ENCODE results near the gene IMMP2L. TPM values are rescaled to one million over a fixed set of nuclear protein-coding genes. Genes with fewer than 3 reads are reported as not detected.

Gene IMMP2L
- total and polyA plus RNA-seq, 2 of the 13 experiments (the other 11 are each of a cell fraction or from before 2014, with no cell fraction given) = 7.8 to 16.9 TPM

DNA sequence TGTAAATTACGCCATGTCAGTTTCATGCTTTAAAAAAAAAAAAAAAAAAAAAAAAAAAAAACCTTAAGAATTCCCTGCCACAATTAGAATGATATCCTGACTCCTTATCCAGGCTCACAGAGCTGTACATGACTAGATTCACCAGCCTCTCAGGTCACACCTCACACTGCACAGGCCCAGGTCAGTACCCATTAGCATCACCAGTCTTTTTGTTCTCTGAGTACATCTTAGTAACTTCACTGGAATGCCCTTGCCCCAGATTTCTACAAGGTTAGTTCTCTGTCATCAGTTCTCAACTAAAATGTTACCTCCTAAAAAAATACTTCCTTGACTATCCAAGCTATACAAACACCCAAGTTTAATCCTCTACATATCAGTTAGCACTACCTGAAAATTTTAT is 260.4 kb downstream of the IMMP2L start:
- BruUV-seq (replicated peaks) = no TSS peak
- intact Hi-C loops (cut with micrococcal nuclease; ENCODE audit: unreplicated experiment) = no loop called here
- in situ Hi-C loops (cut with HindIII; ENCODE audit: extremely low pct_ligation_motif_present, low pct_unique_long_range_greater_than_20kb) = no loop called here
- Histone ChIP-seq H4K20me1 (ENCODE audit: insufficient read depth, low read length) (no peaks in the 10 kb centered on the region; the same call in 1 of the 2 replicates), H3K27ac (ENCODE audit: extremely low read length, insufficient read depth, low read length) (no peak overlapping the region), H3K4me1 (ENCODE audit: insufficient read depth, low read length) (no peaks in the 10 kb centered on the region), H3K9ac (ENCODE audit: insufficient read depth, low read depth, low read length) (no peak overlapping the region), H3K4me3 (replicated peaks in 1 of 3; ENCODE audit: insufficient read depth in 1 of 3, low read depth in 2 of 3, low read length in 3 of 3) (no peak overlapping the region), H3K27me3 (ENCODE audit: control insufficient read depth in 1 of 2, insufficient read depth in 2 of 2, low read length in 2 of 2) (no peaks in the 10 kb centered on the region), H3K79me2 (ENCODE audit: insufficient read depth, low read length) (no peaks in the 10 kb centered on the region), H3K4me2 (ENCODE audit: low read depth, low read length) (no peak overlapping the region), H3K36me3 (replicated peaks in 1 of 2; ENCODE audit: control insufficient read depth in 1 of 2, insufficient read depth in 2 of 2, low read length in 2 of 2) (no peaks in the 10 kb centered on the region), H3K9me3 (ENCODE audit: low read length) (no peaks in the 10 kb centered on the region), H2AFZ (ENCODE audit: low read length) (no peak overlapping the region)
- DNase-seq (ENCODE audit: low spot score) = no peak
- ATAC-seq = no peak
- ChIA-PET CTCF (ENCODE audit: low intra/inter-chr PET ratio, low total read pairs) (no interaction called here), POLR2A (no interaction called here)
- 96% methylated on average over 1 of the region's 1 CpG for WGBS (ENCODE audit: low lambda C conversion rate)
- FAIRE-seq = no peak
- TF ChIP-seq NR1H2 (CRISPR knock-in tag; IDR thresholded peaks at IDR 0.05; ENCODE audit: borderline replicate concordance, low read depth) (no peak), REST (IDR thresholded peaks at IDR 0.05; ENCODE audit: borderline replicate concordance in 1 of 2, low read depth in 1 of 2, low read length in 2 of 2) (no peak), MTERF4 (CRISPR knock-in tag; IDR thresholded peaks at IDR 0.05) (no peak), HNF4A (CRISPR knock-in tag; IDR thresholded peaks at IDR 0.05) (no peak), GABPB1 (CRISPR knock-in tag; IDR thresholded peaks at IDR 0.05) (no peak), NR2F6 (IDR thresholded peaks at IDR 0.05) (no peak), NR2F6 (CRISPR knock-in tag; IDR thresholded peaks at IDR 0.05) (no peak)
- TF ChIP-seq, protein P1, sequence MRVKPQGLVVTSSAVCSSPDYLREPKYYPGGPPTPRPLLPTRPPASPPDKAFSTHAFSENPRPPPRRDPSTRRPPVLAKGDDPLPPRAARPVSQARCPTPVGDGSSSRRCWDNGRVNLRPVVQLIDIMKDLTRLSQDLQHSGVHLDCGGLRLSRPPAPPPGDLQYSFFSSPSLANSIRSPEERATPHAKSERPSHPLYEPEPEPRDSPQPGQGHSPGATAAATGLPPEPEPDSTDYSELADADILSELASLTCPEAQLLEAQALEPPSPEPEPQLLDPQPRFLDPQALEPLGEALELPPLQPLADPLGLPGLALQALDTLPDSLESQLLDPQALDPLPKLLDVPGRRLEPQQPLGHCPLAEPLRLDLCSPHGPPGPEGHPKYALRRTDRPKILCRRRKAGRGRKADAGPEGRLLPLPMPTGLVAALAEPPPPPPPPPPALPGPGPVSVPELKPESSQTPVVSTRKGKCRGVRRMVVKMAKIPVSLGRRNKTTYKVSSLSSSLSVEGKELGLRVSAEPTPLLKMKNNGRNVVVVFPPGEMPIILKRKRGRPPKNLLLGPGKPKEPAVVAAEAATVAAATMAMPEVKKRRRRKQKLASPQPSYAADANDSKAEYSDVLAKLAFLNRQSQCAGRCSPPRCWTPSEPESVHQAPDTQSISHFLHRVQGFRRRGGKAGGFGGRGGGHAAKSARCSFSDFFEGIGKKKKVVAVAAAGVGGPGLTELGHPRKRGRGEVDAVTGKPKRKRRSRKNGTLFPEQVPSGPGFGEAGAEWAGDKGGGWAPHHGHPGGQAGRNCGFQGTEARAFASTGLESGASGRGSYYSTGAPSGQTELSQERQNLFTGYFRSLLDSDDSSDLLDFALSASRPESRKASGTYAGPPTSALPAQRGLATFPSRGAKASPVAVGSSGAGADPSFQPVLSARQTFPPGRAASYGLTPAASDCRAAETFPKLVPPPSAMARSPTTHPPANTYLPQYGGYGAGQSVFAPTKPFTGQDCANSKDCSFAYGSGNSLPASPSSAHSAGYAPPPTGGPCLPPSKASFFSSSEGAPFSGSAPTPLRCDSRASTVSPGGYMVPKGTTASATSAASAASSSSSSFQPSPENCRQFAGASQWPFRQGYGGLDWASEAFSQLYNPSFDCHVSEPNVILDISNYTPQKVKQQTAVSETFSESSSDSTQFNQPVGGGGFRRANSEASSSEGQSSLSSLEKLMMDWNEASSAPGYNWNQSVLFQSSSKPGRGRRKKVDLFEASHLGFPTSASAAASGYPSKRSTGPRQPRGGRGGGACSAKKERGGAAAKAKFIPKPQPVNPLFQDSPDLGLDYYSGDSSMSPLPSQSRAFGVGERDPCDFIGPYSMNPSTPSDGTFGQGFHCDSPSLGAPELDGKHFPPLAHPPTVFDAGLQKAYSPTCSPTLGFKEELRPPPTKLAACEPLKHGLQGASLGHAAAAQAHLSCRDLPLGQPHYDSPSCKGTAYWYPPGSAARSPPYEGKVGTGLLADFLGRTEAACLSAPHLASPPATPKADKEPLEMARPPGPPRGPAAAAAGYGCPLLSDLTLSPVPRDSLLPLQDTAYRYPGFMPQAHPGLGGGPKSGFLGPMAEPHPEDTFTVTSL (CRISPR knock-in tag; IDR thresholded peaks at IDR 0.05; ENCODE audit: borderline replicate concordance) = no peak
- TF ChIP-seq, protein P2, sequence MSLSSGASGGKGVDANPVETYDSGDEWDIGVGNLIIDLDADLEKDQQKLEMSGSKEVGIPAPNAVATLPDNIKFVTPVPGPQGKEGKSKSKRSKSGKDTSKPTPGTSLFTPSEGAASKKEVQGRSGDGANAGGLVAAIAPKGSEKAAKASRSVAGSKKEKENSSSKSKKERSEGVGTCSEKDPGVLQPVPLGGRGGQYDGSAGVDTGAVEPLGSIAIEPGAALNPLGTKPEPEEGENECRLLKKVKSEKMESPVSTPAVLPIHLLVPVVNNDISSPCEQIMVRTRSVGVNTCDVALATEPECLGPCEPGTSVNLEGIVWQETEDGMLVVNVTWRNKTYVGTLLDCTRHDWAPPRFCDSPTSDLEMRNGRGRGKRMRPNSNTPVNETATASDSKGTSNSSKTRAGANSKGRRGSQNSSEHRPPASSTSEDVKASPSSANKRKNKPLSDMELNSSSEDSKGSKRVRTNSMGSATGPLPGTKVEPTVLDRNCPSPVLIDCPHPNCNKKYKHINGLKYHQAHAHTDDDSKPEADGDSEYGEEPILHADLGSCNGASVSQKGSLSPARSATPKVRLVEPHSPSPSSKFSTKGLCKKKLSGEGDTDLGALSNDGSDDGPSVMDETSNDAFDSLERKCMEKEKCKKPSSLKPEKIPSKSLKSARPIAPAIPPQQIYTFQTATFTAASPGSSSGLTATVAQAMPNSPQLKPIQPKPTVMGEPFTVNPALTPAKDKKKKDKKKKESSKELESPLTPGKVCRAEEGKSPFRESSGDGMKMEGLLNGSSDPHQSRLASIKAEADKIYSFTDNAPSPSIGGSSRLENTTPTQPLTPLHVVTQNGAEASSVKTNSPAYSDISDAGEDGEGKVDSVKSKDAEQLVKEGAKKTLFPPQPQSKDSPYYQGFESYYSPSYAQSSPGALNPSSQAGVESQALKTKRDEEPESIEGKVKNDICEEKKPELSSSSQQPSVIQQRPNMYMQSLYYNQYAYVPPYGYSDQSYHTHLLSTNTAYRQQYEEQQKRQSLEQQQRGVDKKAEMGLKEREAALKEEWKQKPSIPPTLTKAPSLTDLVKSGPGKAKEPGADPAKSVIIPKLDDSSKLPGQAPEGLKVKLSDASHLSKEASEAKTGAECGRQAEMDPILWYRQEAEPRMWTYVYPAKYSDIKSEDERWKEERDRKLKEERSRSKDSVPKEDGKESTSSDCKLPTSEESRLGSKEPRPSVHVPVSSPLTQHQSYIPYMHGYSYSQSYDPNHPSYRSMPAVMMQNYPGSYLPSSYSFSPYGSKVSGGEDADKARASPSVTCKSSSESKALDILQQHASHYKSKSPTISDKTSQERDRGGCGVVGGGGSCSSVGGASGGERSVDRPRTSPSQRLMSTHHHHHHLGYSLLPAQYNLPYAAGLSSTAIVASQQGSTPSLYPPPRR (CRISPR knock-in tag; IDR thresholded peaks at IDR 0.05; ENCODE audit: borderline replicate concordance) = no peak

Measured in HepG2 (cell line).